Left ventricle myocardium inferior (tissue), 1 donor: ENCODE measurements around the gene PNMA5. TPM values are rescaled to one million over a fixed set of nuclear protein-coding genes. Genes with fewer than 3 reads are reported as not detected.

ENCODE experiments used
- DNase-seq: peaks from one replicate; pipeline ENCODE4 v3.0.0-alpha.2; 2020
- H3K27ac ChIP-seq: fragments of 200-600 bp; replicated peaks from 2 replicates; pipeline ENCODE4 v1.8.0; 2021
- H3K27me3 ChIP-seq: fragments of 200-600 bp; 2 replicates; pipeline ENCODE4 v1.8.0; 2021; ENCODE audit warnings: low read depth
- H3K36me3 ChIP-seq: fragments of 200-600 bp; 2 replicates; pipeline ENCODE4 v1.8.0; 2021
- H3K4me1 ChIP-seq: fragments of 200-600 bp; 2 replicates; pipeline ENCODE4 v1.8.0; 2021
- H3K4me3 ChIP-seq: fragments of 200-600 bp; 2 replicates; pipeline ENCODE4 v1.8.0; 2021; ENCODE audit warnings: mild to moderate bottlenecking, moderate library complexity
- H3K9me3 ChIP-seq: fragments of 200-600 bp; replicated peaks from 2 replicates; pipeline ENCODE4 v1.8.0; 2021
- CTCF ChIP-seq: fragments of 200-600 bp; IDR thresholded peaks from 2 replicates; pipeline ENCODE4 v1.8.0; 2021; ENCODE audit warnings: antibody characterized with exemption, mild to moderate bottlenecking, borderline replicate concordance
- intact Hi-C: fragments of 100-400 bp; cut with micrococcal nuclease; formaldehyde crosslinking; loops from one replicate; pipeline ENCODE4 v1.11.0; 2022
- total RNA-seq: library from RNA; stranded (reverse); fragmentation: NEBNext Ultra II Directional; extraction: Animal tissue kit (Norgen Biotek cat#: 25700); gene quantifications from one replicate; pipeline ENCODE4 v1.2.1, GENCODE V29; 2021
- donor health status: DM: no; HTN: yes; CAD: no; lungs with severe emphysema.

Gene PNMA5
- total RNA-seq, 1 donor from 2014 or later = not detected

GRCh38 chrX:152942077-152942442, 51.9 kb downstream of the PNMA5 start:
- Histone ChIP-seq H3K9me3 (no peaks in the 10 kb centered on the region), H3K36me3 (no peaks in the 10 kb centered on the region), H3K4me3 (peak overlapping the region; percentile 71), H3K4me1 (peaks cover 10% of the 10 kb centered on the region), H3K27me3 (no peaks in the 10 kb centered on the region), H3K27ac (peak overlapping the region; percentile 88)
- no peak for DNase-seq
- no peak for TF ChIP-seq CTCF
- intact Hi-C loops = no loop called here

- Histone ChIP-seq H3K4me3 (peak overlapping the region; percentile 71), H3K27me3 (no peaks in the 10 kb centered on the region), H3K9me3 (no peaks in the 10 kb centered on the region), H3K27ac (peak overlapping the region; percentile 88), H3K4me1 (peaks cover 10% of the 10 kb centered on the region), H3K36me3 (no peaks in the 10 kb centered on the region)
- DNase-seq = peak; percentile 90
- TF ChIP-seq CTCF = peak; percentile 82
- intact Hi-C loops = no loop called here
Observed at GRCh38 chrX:152941328-152942076, 52.4 kb downstream of the PNMA5 start.

Other genes starting within 250 kb of the PNMA5 start
- not detected for gene MAGEA2, start 240.3 kb downstream of the PNMA5 start, total RNA-seq
- not detected for gene CSAG3, start 234.9 kb downstream of the PNMA5 start, total RNA-seq
- gene MAGEA6, start 224.4 kb downstream of the PNMA5 start, total RNA-seq = not detected
- 24.1 TPM for gene CETN2, start 163.4 kb downstream of the PNMA5 start, total RNA-seq
- gene NSDHL, start 163.1 kb downstream of the PNMA5 start, total RNA-seq = 11.4 TPM
- gene ZNF185, start 96.0 kb downstream of the PNMA5 start, total RNA-seq = 1.6 TPM
- gene PNMA3, start 62.4 kb upstream of the PNMA5 start, total RNA-seq = 1.8 TPM
- 1.4 TPM for gene PNMA6A, start 78.3 kb upstream of the PNMA5 start, total RNA-seq
- gene MAGEA1, start 185.2 kb upstream of the PNMA5 start, total RNA-seq = not detected